Ramos (cell line): ENCODE results near the gene SNCB.

Experiments
- in situ Hi-C: fragments of 300-500 bp; cut with MboI; formaldehyde crosslinking; loops from one replicate; pipeline ENCODE4 v1.14.3; 2022; ENCODE audit warnings: low sequenced_read_pairs; ENCODE audit not compliant: unreplicated experiment

Gene SNCB

GRCh38 chr5:176647030-176647842, 16.9 kb upstream of the SNCB start, which contains the start of gene TSPAN17:
TSS of gene TSPAN17 (plus strand) at chr5:176647484. CDS start at chr5:176647616, 132 bp downstream.
- in situ Hi-C loops: no loop called here

- in situ Hi-C loops: no loop called here
Measured at GRCh38 chr5:176646707-176647029, 16.3 kb upstream of the SNCB start.

- in situ Hi-C loops: no loop called here
Measured at GRCh38 chr5:176646049-176646706, 15.8 kb upstream of the SNCB start.

- in situ Hi-C loops: no loop called here
Measured at GRCh38 chr5:176644878-176645670, 14.7 kb upstream of the SNCB start.

GRCh38 chr5:176644294-176644693, 14.0 kb upstream of the SNCB start:
- in situ Hi-C loops: no loop called here

GRCh38 chr5:176643491-176644219, 13.3 kb upstream of the SNCB start:
- in situ Hi-C loops: no loop called here

- in situ Hi-C loops: no loop called here
Measured at GRCh38 chr5:176642675-176643490, 12.5 kb upstream of the SNCB start.

GRCh38 chr5:176640616-176641015, 10.3 kb upstream of the SNCB start:
- in situ Hi-C loops: no loop called here

GRCh38 chr5:176639981-176640380, 9.6 kb upstream of the SNCB start:
- in situ Hi-C loops: no loop called here

- in situ Hi-C loops: no loop called here
Measured at GRCh38 chr5:176639208-176639607, 8.9 kb upstream of the SNCB start.

- in situ Hi-C loops: no loop called here
Measured at GRCh38 chr5:176638437-176638836, 8.1 kb upstream of the SNCB start.

- in situ Hi-C loops: no loop called here
Measured at GRCh38 chr5:176637556-176637955, 7.2 kb upstream of the SNCB start.

- in situ Hi-C loops: no loop called here
Measured at GRCh38 chr5:176636426-176636825, 6.1 kb upstream of the SNCB start.

- in situ Hi-C loops: no loop called here
Measured at GRCh38 chr5:176633598-176633997, 3.3 kb upstream of the SNCB start.

GRCh38 chr5:176632745-176633144, 2.4 kb upstream of the SNCB start:
- in situ Hi-C loops: no loop called here

GRCh38 chr5:176631383-176632200, 1.3 kb upstream of the SNCB start:
- in situ Hi-C loops: no loop called here

- in situ Hi-C loops: no loop called here
Measured at GRCh38 chr5:176630681-176631222, 418 bp upstream of the SNCB start.

- in situ Hi-C loops: no loop called here
Measured at GRCh38 chr5:176629317-176629852, 949 bp downstream of the SNCB start.
